ENCODE measurements around the gene NRP1.

Gene NRP1

DNA sequence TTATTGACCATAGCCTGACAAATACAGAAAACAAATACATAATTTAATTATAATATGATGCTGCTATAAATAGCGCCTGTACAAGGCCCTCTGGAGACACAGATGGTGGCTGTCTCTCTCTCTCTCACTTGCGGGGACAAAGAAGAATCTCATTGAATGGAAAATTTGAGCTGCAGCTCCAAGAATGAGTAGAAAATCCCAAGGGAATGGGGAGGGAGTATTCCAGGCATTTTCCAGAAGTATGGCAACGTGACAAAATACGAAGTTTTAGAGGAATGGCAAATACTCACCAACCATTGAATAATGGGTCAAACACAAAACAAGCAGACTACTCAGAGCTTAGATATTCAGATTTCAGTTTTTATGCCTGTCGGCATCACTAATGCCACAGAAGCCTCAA, 179.9 kb downstream of the NRP1 start:
- H3K4me3 ChIP-seq (ENCODE audit: control insufficient read depth, low read depth, low read length) = no peak overlapping the region

DNA sequence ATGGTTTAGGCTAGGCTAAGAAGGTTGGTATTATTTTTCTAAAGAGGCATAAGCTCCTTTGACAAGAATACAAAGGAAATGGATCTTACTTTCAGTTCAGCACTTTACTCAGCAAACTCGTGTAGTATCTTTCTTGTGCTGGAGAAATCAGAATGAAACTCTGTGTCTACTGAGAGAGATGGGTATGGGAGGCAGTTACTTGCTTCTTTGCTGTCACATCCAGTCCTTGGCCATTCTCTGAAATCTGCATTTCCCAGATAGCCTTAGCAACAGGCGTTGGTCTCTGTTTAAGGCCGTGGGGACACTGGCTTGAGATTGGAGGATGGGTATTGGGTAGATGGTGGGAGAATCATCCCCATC, 180.5 kb downstream of the NRP1 start:
- TF ChIP-seq, protein P1, sequence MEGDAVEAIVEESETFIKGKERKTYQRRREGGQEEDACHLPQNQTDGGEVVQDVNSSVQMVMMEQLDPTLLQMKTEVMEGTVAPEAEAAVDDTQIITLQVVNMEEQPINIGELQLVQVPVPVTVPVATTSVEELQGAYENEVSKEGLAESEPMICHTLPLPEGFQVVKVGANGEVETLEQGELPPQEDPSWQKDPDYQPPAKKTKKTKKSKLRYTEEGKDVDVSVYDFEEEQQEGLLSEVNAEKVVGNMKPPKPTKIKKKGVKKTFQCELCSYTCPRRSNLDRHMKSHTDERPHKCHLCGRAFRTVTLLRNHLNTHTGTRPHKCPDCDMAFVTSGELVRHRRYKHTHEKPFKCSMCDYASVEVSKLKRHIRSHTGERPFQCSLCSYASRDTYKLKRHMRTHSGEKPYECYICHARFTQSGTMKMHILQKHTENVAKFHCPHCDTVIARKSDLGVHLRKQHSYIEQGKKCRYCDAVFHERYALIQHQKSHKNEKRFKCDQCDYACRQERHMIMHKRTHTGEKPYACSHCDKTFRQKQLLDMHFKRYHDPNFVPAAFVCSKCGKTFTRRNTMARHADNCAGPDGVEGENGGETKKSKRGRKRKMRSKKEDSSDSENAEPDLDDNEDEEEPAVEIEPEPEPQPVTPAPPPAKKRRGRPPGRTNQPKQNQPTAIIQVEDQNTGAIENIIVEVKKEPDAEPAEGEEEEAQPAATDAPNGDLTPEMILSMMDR (conservative IDR thresholded peaks at IDR 0.05; ENCODE audit: control insufficient read depth, insufficient read depth, low read depth, low read length) = no peak
- no peak overlapping the region for H3K4me3 ChIP-seq (ENCODE audit: control insufficient read depth, low read depth, low read length)
- DNase-seq (ENCODE audit: low read depth) = no peak

More for the DNA sequence above, 179.9 kb downstream of the NRP1 start:
- DNase-seq (ENCODE audit: low read depth) = peak; percentile 42
- TF ChIP-seq, protein P1 (conservative IDR thresholded peaks at IDR 0.05; ENCODE audit: control insufficient read depth, insufficient read depth, low read depth, low read length) = no peak

DNA sequence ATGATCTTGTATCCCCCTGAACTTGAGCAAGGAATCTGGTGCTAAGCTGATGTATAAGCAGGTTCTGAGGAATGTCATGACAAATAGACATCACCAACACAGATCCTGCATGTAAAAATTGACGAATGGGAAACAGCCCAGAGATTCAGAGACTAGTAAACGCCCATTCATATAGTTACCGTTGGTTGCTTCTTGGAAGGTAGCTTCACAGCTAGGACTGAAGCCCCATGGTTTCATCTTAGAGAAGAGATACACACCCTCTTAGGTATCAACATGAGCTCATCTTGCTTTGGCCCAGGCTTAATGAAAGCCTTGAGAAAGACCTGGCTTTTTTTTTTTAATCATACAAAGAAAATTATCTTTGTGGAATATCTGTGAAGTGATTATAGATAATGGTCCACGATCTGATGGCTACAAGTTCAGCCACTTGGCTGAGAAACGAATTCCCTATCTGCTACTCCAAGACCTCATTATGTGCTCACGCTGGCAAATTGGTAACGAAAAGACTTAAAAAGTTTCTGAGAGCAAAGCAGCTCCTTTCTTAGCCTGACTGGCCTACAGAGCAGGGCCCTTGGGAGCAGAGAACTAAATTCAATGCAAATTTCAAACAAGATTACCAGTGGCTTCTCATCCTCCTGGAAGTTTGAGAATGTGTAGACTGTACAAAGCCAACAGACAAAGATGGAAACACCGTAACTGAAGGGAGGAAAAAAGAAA, 181.1 kb downstream of the NRP1 start:
- no peak for DNase-seq (ENCODE audit: low read depth)
- TF ChIP-seq, protein P1 (conservative IDR thresholded peaks at IDR 0.05; ENCODE audit: control insufficient read depth, insufficient read depth, low read depth, low read length) = no peak
- H3K4me3 ChIP-seq (ENCODE audit: control insufficient read depth, low read depth, low read length) = no peak overlapping the region

DNA sequence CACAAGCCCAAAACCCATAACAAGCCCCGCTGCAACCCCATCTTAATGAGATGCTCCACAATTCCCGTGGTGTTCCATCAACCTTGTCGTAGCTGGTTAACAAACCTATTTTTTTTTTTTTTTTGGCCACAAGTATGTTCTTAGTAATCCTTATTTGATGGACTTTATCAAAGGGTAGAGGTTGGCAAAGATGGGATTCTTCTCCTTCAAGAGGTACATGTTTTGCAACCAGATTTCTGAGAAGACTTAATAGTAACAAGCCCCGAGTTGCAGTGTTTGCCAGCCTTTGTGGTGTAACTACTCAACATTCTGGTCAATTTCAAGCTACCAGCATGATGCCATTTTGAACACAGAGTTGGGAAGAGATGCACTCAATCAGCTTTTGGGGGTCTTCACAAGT, 181.7 kb downstream of the NRP1 start:
- DNase-seq (ENCODE audit: low read depth) = no peak
- TF ChIP-seq, protein P1 (conservative IDR thresholded peaks at IDR 0.05; ENCODE audit: control insufficient read depth, insufficient read depth, low read depth, low read length) = no peak
- H3K4me3 ChIP-seq (ENCODE audit: control insufficient read depth, low read depth, low read length) = no peak overlapping the region

DNA sequence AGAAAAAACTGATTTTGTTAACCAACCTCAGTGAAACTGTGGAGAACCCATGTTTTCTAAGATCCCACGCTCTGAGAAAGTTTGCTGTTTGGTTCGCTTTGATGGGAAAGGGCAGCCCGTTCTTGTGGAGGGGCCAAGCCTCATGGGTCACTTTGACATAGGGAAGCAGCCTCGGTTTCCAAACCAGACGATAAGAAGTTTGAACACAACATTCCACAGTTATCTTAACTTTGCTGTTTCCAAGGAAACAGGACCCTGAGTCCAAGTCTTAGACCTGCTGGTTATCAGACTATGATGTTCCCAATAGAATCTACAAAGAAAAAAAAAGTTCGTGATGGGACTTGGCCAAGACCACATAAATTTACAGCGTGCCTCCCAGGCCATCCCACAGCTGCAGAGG, 182.3 kb downstream of the NRP1 start:
- DNase-seq (ENCODE audit: low read depth) = no peak
- TF ChIP-seq, protein P1 (conservative IDR thresholded peaks at IDR 0.05; ENCODE audit: control insufficient read depth, insufficient read depth, low read depth, low read length) = no peak

DNA sequence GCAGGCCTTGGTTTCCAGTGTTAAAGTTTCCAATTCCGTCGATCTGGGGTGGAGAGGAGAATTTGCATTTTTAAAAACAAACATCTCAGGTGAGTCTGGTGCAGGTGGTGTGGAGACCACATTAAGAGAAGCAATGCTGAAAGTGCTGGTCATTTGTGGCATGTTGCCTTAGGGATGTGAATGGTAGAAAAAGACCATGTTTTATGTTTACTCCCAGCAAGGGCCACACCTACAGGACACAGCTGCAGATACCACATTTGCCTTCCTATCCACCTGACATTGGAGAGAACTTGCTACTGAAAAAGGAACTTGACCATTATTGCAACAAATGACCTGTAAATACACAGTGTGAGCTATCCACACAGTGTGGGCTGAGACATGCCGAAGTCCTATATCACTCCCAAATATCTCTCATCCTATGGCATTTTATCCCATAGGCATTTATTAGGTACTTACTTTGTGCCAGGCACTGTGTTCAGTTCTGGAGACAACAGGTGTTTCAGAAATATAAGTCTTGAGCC, 183.1 kb downstream of the NRP1 start:
- no peak overlapping the region for H3K4me3 ChIP-seq (ENCODE audit: control insufficient read depth, low read depth, low read length)
- DNase-seq (ENCODE audit: low read depth) = no peak
- TF ChIP-seq, protein P1 (conservative IDR thresholded peaks at IDR 0.05; ENCODE audit: control insufficient read depth, insufficient read depth, low read depth, low read length) = no peak

More for the DNA sequence above, 182.3 kb downstream of the NRP1 start:
- no peak overlapping the region for H3K4me3 ChIP-seq (ENCODE audit: control insufficient read depth, low read depth, low read length)

All from fibroblast of mammary gland (primary cell).